ENCODE results near the gene CAMTA1.
"Not testable (repeated sequence)": the region's sequence is repeated elsewhere in the genome, so short reads cannot be mapped to it uniquely, and the experiment has no call there.

Gene CAMTA1

GRCh38 chr1:7329868-7330615, 544.8 kb downstream of the CAMTA1 start:
- DNase-seq (ENCODE audit: insufficient read length, low spot score) (no peak), FAIRE-seq (no peak)
- no peak for TF ChIP-seq CTCF (IDR thresholded peaks at IDR 0.05; ENCODE audit: insufficient read depth, missing control alignments)

DNA sequence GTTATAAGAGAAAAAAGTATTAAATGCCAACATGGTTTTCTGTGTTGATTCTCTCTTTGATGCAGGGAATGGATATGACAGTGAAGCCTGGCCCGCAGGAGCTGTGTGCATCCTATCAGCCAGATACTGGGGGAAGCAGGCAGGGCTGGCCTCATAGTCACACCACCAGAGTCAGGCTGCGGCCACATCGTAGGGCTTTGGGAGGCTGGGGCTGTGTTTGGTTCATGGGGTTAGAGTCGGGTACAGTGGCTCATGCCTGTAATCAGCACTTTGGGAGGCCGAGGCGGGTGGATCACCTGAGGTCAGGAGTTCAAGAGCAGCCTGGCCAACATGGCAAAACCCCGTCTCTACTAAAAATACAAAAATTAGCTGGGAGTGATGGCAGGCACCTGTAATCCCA, 545.5 kb downstream of the CAMTA1 start:
- not testable (repeated sequence) for DNase-seq (ENCODE audit: insufficient read length, low spot score); FAIRE-seq

DNA sequence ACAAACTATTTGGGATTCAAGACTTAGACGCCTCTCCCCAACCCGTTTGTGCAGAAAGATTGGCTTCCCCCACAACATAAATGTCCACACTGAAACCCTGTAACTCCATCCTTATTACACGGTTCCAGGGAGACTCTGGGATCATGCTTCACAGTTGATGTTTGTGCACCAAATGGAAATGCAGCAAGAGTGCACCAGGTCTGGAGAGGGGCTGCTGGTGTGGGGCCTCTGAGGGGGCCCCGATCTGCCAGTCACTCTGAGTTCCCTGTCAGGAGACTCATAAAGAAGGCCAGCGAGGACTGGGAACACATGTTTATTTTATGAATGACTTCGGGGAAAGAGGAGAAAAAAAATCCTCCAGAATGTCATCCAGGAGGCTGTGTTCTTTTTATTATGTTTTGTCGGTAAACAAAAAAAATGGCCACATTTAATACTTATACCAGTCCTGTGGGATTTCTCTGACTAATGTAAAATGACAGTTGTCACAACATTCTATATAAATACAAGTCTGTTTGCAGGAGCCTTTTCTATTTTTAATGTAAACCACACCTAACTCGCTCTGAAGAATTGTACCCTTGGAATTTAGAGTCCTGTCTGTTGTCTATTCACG, 546.8 kb downstream of the CAMTA1 start:
- DNase-seq (ENCODE audit: insufficient read length, low spot score) (no peak), FAIRE-seq (no peak)
- no peak for TF ChIP-seq CTCF (IDR thresholded peaks at IDR 0.05; ENCODE audit: insufficient read depth, missing control alignments)

DNA sequence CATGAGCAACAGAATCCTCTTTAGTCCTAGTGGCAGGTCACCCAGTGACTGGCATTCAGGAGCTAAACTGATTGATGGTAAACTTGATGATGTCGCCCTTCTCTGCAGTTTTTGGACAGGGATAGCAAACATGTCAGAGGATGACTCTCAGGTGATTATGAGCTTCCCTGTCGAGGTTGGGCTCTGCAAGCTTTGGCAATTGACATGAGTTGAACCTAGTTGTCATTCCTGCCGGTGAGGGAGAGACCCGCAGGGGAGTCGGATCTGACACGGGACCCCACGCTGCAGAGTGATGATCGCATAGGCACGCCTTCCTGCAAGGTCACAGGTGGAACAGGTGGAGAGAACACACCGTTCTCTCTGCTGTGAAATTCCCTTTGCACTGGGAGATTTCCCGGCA, 547.8 kb downstream of the CAMTA1 start:
- TF ChIP-seq CTCF (IDR thresholded peaks at IDR 0.05; ENCODE audit: insufficient read depth, missing control alignments), result no peak
- FAIRE-seq, result no peak
- no peak for DNase-seq (ENCODE audit: insufficient read length, low spot score)

GRCh38 chr1:7333620-7334019, 548.4 kb downstream of the CAMTA1 start:
- no peak for TF ChIP-seq CTCF (IDR thresholded peaks at IDR 0.05; ENCODE audit: insufficient read depth, missing control alignments)
- FAIRE-seq (no peak), DNase-seq (ENCODE audit: insufficient read length, low spot score) (no peak)

DNA sequence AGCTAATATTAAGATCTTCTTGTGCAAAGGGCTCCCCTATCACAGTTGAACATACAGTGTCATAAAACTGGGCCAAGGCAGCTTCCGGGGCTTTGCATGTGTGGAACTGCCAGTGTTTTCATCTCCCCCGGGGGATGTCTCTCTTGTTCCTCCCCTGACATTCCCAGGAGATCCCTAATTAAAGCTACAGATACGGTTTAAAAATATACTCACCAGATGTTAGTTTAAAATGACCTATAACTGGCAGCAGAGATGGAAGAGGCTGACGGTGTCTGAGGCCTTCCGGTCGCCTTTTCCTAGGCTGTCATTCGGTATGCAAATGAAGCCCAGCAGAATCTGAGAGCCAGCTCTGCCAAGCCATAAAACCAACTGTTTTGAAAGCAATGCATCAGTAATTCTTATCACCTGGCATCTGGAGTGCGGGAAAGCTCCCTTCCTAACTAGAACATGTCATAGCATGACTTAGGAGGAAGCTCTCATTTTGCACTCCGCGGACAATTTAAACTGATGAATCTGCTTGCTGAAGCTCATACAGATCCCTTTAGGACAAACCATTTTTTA, 549.3 kb downstream of the CAMTA1 start:
- FAIRE-seq (no peak), DNase-seq (ENCODE audit: insufficient read length, low spot score) (no peak)
- no peak for TF ChIP-seq CTCF (IDR thresholded peaks at IDR 0.05; ENCODE audit: insufficient read depth, missing control alignments)

DNA sequence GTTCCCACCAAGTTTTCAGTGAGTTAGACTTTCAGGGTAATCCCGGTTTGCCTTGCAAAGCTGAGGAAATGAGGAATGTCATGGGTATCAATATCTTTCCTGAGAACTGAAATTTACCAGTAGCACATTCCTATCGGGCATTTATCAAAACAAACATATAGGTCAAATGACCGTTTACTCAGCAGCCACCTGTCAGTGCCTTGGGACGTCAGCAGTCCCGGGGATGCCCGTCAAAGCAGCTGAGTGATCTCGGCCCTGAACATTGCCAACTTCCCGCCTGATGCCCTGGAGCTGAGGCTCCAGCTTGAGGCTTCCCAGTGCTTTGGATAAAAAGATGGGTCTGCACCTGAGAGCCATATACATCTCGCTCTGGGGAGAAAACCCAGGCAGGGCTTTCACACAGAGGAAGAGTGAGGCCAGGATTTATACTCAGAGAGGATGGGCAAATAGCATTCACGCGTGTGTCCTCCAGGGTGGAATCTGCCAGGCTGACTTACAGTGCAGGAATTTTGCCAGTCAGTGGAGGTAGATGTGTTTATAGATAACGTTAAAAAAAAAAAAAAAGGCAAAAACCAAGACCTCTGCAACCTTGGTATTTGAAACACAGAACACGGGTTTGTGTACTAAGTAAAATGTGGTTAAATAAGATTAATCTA, 550.1 kb downstream of the CAMTA1 start:
- FAIRE-seq, result no peak
- no peak for TF ChIP-seq CTCF (IDR thresholded peaks at IDR 0.05; ENCODE audit: insufficient read depth, missing control alignments)
- no peak for DNase-seq (ENCODE audit: insufficient read length, low spot score)
